ENCODE results near the gene NUP160.
"Not testable (repeated sequence)": the region's sequence is repeated elsewhere in the genome, so short reads cannot be mapped to it uniquely, and the experiment has no call there.

Gene NUP160

DNA sequence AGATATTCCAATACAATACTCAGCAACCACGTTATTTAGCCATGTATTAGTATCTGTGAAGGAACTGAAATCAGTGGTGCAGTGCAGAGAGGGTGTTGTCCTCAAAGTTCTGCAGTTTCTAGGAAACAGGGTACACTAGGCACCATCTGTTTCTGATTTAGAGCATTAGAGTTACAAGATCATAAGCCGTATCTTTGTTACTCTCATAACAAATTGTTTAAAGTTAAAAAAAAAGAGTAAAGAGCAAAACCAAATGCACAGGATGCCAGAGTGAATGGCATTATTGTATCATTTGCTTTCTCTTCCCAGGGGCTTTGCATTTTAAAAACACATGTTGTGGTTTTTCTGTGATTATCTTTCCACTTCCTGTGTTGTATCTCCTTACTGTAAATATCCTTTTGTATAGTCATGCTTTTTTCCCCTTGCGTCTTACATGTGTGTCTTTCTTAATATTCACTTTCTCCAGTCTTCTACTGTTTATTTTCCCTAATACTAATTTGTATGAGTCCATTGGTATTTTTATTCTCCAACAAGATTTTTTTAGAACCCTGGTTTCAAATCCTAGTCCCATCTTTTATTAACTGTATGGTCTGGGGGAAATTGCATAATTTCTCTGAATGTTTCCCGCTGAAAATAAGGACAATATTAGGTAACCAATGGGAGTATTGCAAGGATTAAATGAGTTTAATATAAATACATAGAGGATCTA, 15.2 kb upstream of the NUP160 start:
- DNase-seq = peak in 1 of 2 experiments; percentile 34

- no peak for DNase-seq
Observed at GRCh38 chr11:47861728-47862127, 13.6 kb upstream of the NUP160 start.

- DNase-seq = no peak
Observed at GRCh38 chr11:47860536-47860935, 12.4 kb upstream of the NUP160 start.

- DNase-seq = no peak
Observed at GRCh38 chr11:47857892-47858543, 9.9 kb upstream of the NUP160 start.

DNA sequence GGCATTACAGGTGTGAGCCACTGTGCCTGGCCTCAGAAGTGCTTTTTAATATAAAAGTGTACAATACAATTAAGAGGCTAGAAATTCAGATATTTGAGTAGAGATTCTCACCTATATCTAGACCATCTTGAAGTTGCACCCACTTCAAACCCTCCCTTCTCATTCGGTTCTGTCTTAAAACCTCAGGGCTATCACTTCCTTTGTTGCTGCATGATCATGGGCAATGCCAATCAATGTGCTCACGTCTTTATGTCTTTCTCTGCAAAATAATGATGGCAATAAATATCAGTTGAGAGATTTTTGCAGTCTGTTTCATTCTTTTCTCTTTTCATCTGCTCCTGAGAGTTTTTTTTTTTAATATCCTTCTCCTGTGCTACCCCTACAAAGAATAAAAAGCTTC, 9.3 kb upstream of the NUP160 start:
- no peak for DNase-seq

DNA sequence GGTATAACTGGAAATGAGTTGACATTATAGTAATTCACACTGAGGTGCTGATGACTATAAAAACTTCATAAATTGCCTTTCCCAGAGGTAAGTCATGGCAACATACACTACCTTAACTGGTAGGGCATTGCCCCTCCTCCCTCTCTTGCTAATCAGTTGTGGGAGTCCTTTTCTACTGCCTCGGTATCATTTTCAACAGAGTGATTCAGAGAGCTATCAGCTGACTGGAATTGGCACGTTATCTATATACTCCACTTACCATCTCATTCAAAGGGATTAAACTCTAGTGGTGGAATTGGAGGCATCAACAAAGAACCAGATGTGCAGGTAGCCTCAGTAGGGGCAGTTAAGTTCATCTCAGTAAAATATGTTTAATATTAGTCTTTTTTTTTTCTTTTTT, 8.0 kb upstream of the NUP160 start:
- no peak for DNase-seq

- no peak for DNase-seq
Observed at GRCh38 chr11:47854667-47855066, 6.5 kb upstream of the NUP160 start.

DNA sequence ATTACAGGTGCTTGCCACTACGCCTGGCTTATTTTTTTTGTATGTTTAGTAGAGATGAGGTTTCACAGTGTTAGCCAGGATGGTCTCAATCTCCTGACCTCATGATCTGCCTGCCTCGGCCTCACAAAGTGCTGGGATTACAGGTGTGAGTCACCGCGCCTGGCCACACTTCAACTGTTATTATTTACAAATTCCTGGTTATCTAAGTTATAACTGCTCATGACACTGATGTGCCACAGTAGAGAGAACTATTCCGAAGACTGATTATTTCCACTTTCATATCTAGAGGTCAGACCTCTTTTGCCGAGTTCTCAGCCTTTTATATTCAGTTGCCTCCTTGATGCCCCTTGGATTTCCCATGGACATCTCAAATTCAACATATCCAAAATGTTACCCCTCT, 3.9 kb upstream of the NUP160 start:
- DNase-seq = no peak

- DNase-seq = peak; percentile 68 to 81
Observed at GRCh38 chr11:47850337-47850736, 2.2 kb upstream of the NUP160 start.

- DNase-seq = peak in 1 of 2 experiments; percentile 39
Observed at GRCh38 chr11:47848700-47849155, 578 bp upstream of the NUP160 start.

GRCh38 chr11:47847537-47847891, 636 bp downstream of the NUP160 start:
- DNase-seq = no peak

- DNase-seq = no peak
Observed at GRCh38 chr11:47846998-47847397, 1.2 kb downstream of the NUP160 start.

DNA sequence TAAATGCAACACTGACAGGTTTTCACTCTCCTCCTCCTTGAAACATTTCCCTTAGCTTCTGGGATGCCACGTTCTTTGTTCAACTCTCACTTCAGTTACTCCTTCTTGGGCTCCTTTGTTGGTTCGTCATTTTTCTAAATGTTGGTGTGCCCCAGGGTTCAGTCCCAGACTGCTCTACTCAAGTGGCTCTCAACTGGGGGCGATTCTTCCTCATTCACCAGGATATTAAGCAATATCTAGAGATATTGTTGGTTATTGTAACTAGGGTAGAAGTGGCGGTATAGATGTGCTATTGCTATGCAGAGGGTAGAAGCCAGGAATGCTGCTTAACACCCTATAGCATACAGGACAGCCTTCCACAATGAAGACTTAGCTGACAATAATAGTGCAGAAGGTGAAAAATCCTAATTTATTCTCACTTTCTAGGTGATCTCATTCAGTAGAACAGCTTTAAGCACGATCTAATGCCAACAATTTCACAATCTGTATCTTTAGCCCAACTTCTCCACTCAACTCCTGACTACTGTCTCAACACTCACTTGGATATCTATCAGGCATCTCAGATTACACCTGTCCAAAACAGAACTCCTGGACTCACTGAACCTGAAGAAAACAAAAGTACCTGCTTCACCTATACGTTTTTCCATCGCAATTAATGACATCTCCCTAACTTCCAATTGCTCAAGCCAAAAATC, 4.6 kb downstream of the NUP160 start:
- DNase-seq = peak; percentile 40

- no peak for DNase-seq
Observed at GRCh38 chr11:47842749-47843148, 5.4 kb downstream of the NUP160 start.

GRCh38 chr11:47837929-47838328, 10.2 kb downstream of the NUP160 start:
- no peak for DNase-seq

- DNase-seq = no peak
Observed at GRCh38 chr11:47837292-47837691, 10.9 kb downstream of the NUP160 start.

DNA sequence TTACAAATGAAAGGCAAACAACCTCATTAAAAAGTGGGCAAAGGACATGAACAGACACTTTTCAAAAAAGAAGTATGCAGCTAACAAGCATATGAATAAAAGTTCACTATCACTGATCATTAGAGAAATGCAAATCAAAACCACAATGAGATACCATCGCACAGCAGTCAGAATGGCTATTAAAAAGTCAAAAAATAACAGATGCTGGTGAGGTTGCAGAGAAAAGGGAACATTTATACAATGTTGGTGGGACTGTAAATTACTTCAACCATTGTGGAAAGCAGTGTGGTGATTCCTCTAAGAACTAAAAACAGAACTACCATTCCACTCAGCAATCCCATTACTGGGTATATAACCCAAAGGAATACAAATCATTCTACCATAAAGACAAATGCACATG, 18.1 kb downstream of the NUP160 start:
- DNase-seq = not testable (repeated sequence)

GRCh38 chr11:47828284-47828683, 19.9 kb downstream of the NUP160 start:
- no peak for DNase-seq

DNA sequence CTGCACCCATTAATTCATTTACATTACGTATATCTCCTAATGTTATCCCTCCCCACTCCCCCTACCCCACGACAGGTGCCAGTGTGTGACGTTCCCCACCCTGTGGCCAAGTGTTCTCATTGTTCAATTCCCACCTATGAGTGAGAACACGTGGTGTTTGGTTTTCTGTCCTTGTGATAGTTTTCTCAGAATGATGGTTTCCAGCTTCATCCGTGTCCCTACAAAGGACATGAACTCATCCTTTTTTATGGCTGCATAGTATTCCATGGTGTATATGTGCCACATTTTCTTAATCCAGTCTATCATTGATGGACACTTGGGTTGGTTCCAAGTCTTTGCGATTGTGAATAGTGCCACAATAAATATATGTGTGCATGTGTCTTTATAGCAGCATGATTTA, 25.5 kb downstream of the NUP160 start:
- DNase-seq = not testable (repeated sequence)

- no peak for DNase-seq
Observed at GRCh38 chr11:47819743-47820142, 28.4 kb downstream of the NUP160 start.

- DNase-seq = no peak
Observed at GRCh38 chr11:47800759-47801158, 47.4 kb downstream of the NUP160 start.

DNA sequence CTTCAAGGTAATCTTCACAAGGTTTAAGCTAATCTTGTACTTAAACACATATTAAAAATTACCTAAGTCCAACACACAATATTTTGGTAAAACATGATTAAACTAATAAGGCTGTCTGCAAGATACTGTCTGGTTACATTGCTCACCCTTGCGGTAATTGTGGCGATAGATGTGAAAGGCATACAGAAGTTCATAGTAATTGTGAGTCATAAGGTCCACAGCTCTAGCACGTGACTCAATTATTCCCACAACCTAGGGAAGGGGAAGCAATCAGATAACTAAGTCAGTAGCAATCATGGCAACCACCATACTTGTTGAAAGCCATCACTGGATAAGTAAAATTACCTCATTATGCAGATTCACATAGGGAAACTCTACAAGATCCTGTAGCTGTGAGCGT, 50.5 kb downstream of the NUP160 start:
- peak in 1 of 2 experiments; percentile 13 for DNase-seq

- DNase-seq = no peak
Observed at GRCh38 chr11:47791774-47792430, 56.2 kb downstream of the NUP160 start.

DNA sequence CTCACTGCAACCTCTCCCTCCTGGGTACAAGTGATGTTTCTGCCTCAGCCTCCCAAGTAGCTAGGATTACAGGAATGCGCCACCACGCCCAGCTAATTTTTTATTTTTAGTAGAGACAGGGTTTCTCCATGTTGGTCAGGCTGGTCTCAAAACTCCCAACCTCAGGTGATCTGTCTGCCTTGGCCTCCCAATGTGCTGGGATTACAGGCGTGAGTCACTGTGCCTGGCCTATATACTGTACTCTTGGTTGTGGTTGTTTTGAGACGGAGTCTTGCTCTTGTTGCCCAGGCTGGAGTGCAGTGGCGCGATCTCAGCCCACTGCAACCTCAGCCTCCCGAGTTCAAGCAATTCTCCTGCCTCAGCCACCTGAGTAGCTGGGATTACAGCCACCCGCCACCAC, 58.1 kb downstream of the NUP160 start:
- DNase-seq = not testable (repeated sequence)

Measured in Kasumi-1 (cell line).